ENCODE data around the gene COLEC12.

The COLEC12 gene

GRCh38 chr18:360676-361075 is 139.8 kb downstream of the COLEC12 start:
- no peak for DNase-seq (ENCODE audit: low spot score)

GRCh38 chr18:356778-357177 is 143.7 kb downstream of the COLEC12 start:
- DNase-seq (ENCODE audit: low spot score): no peak

GRCh38 chr18:355678-356077 is 144.8 kb downstream of the COLEC12 start:
- DNase-seq (ENCODE audit: low spot score): no peak

DNA sequence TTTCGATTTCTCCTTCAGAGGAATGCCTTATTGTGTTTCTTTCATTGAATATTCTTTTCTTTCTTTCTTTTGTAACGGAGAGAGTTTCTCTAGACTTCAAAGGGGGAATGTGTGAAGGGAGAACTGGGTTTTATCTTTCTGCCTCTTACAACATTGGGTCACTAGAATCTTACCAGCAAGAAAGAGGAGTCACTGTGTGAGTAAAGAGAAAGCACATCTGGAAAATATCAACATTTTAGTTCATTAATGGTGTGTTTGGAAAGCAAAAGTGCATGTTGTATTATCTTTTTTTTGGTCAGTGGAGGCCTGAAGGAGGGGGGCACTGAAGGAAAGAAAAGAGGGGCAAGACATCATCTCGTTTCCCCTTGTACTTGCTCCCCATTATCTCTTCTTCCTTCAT is 146.0 kb downstream of the COLEC12 start:
- no peak for DNase-seq (ENCODE audit: low spot score)

- DNase-seq (ENCODE audit: low spot score): no peak
Measured at GRCh38 chr18:354003-354402, 146.5 kb downstream of the COLEC12 start.

DNA sequence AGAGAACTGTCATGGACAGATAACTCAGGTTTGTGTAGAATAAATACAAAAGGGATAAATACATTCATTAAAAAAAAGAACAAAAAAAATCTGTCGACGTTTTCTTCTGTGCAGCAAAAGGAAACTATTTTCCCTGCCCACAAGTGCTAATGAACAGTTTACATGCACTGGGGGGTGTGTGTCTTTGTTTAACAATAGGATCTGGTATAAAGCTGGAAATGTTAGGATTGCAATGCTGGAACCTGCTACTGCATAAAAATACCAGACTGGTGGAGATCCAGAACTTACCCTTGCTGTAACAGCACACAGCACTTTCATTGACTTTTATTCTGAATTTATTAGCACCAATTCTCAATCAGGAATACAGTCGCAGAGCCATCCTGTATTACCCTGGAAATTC is 148.1 kb downstream of the COLEC12 start:
- DNase-seq (ENCODE audit: low spot score): no peak

DNA sequence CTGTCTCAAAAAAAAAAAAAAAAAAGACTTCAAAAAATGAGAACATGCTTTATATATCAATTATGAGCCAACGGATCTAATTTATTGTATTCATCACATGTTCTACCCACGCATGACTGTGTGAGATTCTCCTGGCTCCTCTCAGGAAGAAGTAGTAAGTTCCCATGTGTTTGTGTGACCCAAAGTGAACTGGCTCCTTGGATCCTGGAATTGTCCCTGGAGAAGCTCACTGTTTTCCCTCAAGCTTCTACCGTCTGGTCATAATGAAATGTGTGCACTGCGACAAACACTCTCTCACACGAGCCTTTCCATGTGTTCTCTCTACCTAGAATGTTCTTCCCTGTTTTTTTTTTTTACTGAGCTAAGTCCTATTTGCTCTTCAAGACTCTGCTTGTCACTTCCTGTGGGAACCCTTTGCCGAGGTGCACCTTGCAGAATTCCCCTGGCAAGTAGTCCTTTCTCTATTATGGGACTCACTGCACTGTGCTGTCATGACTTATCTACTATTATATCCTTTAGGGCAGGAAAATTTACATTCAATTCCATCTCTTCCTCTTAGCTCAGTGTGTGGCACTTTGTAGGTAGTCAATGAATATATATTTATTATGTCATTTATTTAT is 149.4 kb downstream of the COLEC12 start:
- no peak for DNase-seq (ENCODE audit: low spot score)

GRCh38 chr18:346600-346999 is 153.9 kb downstream of the COLEC12 start:
- DNase-seq (ENCODE audit: low spot score): no peak

DNA sequence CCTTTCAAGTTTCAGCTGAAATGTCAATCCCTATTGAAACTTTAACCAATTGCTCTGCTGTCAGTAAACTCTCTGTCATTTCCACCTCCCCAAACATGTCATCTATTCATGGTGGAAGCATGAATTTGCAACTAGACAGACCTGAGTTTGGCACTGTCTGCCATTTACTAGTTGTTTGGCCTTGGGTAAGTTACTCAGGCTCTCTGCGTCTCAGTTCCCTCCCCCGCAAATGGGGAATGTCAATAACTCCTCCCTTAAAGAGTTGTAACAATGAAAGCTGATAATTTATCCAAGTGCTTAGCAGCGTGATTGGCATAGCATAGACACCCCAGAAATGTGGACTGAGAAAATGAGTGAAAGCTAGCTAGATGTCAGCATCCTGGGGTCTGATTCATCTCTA is 159.4 kb downstream of the COLEC12 start:
- DNase-seq (ENCODE audit: low spot score): no peak

DNA sequence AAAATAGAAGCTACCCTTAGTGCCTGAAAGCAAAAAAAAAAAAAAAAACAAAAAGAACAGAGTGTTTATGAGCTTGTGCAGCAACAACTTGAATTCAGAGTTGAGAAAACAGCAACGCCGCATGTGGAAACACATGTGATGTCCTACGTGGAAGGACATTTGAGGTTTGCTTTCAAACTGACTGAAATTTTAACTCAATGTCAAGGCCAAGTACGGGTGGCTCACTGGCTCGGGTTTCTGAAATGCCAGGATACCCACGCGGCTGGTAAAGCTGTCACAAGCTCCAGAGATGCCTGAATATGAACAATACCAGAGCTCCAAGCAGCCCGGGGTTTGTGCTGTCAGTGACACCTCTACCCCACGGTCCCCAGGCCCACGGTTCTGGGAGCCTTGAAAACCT is 160.5 kb downstream of the COLEC12 start:
- no peak for DNase-seq (ENCODE audit: low spot score)

DNA sequence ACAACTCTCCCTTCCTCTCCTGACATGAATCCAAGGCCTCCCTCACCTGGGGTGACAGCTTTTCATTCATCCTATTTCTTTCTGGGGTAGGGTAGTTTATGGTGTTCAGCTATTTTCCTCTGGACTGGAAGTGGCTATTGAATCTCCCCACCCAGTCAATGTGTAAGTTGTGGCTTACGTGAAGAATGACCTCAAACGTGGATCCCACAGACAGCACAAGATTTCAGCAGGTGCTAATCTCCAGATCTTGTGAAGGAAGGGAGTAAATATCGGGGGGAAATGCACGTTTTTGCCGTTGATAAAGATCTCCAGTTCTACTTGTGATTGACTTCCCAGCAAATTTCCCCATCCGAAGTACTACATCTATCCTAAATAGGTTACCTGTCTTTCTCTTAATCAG is 161.3 kb downstream of the COLEC12 start:
- no peak for DNase-seq (ENCODE audit: low spot score)

DNA sequence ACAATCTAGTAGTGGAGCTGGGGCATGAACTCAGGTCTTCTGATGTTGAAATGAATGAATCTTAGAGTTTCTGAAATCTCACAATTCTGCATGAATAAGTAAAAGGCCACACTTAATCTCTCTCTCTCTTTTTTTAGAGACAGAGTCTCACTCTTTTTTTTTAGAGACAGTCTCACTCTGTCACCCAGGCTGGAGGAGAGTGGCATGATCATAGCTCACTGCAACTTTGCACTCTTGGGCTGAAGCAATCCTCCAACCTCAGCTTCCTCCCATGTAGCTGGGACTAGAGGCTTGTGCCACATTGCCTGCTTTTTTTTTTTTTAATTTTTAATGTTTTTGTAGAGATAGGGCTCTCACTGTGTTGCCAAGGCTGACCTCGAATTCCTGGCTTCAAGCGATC is 163.8 kb downstream of the COLEC12 start:
- DNase-seq (ENCODE audit: low spot score): no peak

- DNase-seq (ENCODE audit: low spot score): no peak
Measured at GRCh38 chr18:335733-336132, 164.8 kb downstream of the COLEC12 start.

GRCh38 chr18:334575-335132 is 165.8 kb downstream of the COLEC12 start:
- no peak for DNase-seq (ENCODE audit: low spot score)

DNA sequence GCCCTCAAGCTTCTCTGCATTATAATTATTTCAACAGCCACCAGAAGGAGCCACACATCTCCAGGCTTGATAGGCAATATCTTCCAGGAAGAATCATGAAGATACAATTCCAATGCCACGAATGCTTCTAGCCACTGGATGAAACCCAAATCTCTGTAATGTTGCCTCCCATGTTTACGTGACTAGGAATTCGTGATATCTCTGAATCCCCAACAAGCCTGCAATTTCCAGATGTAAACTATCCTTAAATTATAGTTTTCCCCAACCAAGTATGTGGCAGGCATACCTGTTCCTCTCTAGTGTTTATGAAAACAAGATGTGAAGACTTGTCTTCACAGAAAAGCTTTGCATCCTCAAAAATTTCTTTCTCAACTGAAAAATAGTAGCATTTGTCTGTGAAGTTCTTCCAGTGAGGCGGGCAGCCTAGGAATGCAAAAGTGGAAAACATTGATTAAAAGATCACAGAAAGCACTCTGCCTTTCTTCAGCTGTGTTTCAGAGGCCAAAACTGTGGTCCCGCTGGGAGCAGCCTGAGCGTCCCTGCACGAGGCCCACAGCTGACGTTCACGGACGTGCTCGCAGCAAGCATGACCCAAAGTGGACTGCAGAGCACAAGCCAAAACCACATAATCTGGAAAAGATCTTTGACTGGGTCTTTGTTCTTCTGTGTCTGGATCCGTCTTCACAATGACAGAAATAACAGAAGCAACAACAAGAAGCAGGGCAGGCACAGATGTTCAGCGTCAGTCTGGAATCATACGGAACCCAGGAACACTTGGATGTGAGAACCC is 167.6 kb downstream of the COLEC12 start:
- no peak for DNase-seq (ENCODE audit: low spot score)

DNA sequence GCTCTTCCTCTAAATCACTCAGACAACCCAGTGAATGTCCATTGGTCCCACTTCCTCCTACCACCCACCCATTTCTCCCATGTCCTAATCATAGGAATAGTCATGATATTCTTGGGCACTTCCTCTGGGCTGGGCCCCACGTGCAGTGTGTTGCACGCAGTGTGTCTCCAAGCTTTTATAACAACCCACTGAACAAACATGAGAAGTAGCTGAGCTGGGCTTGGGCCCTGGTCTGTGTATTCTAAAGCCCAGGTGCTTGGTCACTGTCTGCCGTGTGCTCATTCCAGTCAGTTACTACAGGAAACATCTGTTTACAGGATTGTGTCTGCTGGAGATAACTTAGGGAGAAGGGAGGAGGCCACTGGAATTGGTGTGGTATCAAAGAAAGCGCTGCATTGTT is 168.5 kb downstream of the COLEC12 start:
- DNase-seq (ENCODE audit: low spot score): no peak

GRCh38 chr18:331221-331821 is 169.2 kb downstream of the COLEC12 start:
- DNase-seq (ENCODE audit: low spot score): peak; percentile 2

- no peak for DNase-seq (ENCODE audit: low spot score)
Measured at GRCh38 chr18:328928-329327, 171.6 kb downstream of the COLEC12 start.

GRCh38 chr18:326846-327245 is 173.7 kb downstream of the COLEC12 start:
- no peak for DNase-seq (ENCODE audit: low spot score)

GRCh38 chr18:323253-323622 is 177.3 kb downstream of the COLEC12 start:
- DNase-seq (ENCODE audit: low spot score): no peak

GRCh38 chr18:321865-322467 is 178.5 kb downstream of the COLEC12 start:
- DNase-seq (ENCODE audit: low spot score): no peak

DNA sequence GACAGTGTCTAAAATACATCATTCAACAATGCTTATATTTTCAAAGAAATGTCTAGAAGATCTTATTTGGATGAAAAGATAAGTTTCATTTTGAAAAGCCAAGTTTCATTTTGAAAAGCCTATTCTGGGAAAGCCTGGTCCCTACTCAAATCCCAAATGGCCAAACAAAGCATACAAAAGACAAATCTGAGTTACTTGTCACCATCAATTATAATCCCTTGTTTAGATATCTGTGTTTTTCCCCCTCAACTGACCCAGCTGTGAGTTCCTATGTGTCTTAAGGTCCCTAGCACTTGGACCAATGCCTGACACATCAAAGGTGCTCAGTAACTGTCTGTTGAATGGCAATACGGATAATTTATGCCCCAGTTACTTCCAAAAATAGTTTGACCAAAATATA is 180.3 kb downstream of the COLEC12 start:
- no peak for DNase-seq (ENCODE audit: low spot score)

GRCh38 chr18:319720-320119 is 180.8 kb downstream of the COLEC12 start:
- DNase-seq (ENCODE audit: low spot score): no peak

Data from cerebellar cortex (tissue), 1 donor.